ENCODE results near the gene XYLT1. TPM values are rescaled to one million over a fixed set of nuclear protein-coding genes. Genes with fewer than 3 reads are reported as not detected.

The XYLT1 gene
- total and polyA plus RNA-seq, 2 of the 8 experiments (the other 6 are each of a cell fraction or from before 2014, with no cell fraction given): 6.6 to 25.4 TPM

- no peak overlapping the region for H3K9ac ChIP-seq (replicated peaks in 1 of 4; ENCODE audit: extremely low read depth in 1 of 4, low read depth in 3 of 4, low read length in 3 of 4)
- H2BK20ac ChIP-seq (ENCODE audit: low read length): 0 out of 2 replicates have a peak overlapping the region, but pooled peaks have one; percentile 36
- ChIA-PET CTCF (ENCODE audit: partially characterized antibody) (interaction anchor here (0.7 to 1.8 kb wide), 5 partner anchors 22 to 102 kb away, joined by 3 to 7 read pairs (median 4); no protein-coding TSS in a partner anchor), POLR2A (ENCODE audit: partially characterized antibody) (no interaction called here)
- no peak for FAIRE-seq
- no peak for TF ChIP-seq JUND (IDR thresholded peaks at IDR 0.05; ENCODE audit: low read length)
- no peak for TF ChIP-seq RAD21 (IDR thresholded peaks at IDR 0.05 in 1 of 2, conservative IDR thresholded peaks at IDR 0.05 in 1 of 2; ENCODE audit: low read depth in 2 of 2, low read length in 2 of 2)
- TF ChIP-seq BACH1 (IDR thresholded peaks at IDR 0.05; ENCODE audit: low read length): no peak
- no peak for TF ChIP-seq TAF1 (IDR thresholded peaks at IDR 0.05; ENCODE audit: low read depth, low read length)
- TF ChIP-seq JUN (IDR thresholded peaks at IDR 0.05; ENCODE audit: low read depth, low read length): no peak
- TF ChIP-seq ZNF274 (IDR thresholded peaks at IDR 0.05; ENCODE audit: borderline replicate concordance, extremely low read depth, low read length): no peak
- no peak for TF ChIP-seq FOSL1 (IDR thresholded peaks at IDR 0.05; ENCODE audit: insufficient read depth, low read depth, low read length)
- TF ChIP-seq SUZ12 (IDR thresholded peaks at IDR 0.05; ENCODE audit: low read length): no peak
- no peak for TF ChIP-seq KDM4A (IDR thresholded peaks at IDR 0.05; ENCODE audit: low read depth, low read length, severe bottlenecking)
- TF ChIP-seq RBBP5 (IDR thresholded peaks at IDR 0.05; ENCODE audit: borderline replicate concordance, low read depth, low read length): no peak
- TF ChIP-seq SRF (IDR thresholded peaks at IDR 0.05; ENCODE audit: low read depth, low read length): no peak
- H3K4me3 ChIP-seq (ENCODE audit: extremely low read depth in 1 of 4, insufficient read depth in 2 of 4, low read depth in 3 of 4, low read length in 4 of 4): no peak overlapping the region
- no peak overlapping the region for H2BK12ac ChIP-seq (ENCODE audit: low read depth, low read length)
- H2BK5ac ChIP-seq (ENCODE audit: low read depth, low read length): no peak overlapping the region
- H2BK15ac ChIP-seq (ENCODE audit: low read length): no peak overlapping the region
- no peak overlapping the region for H3K23ac ChIP-seq (ENCODE audit: insufficient read length)
- H3K18ac ChIP-seq (ENCODE audit: extremely low read depth, low read length): no peak overlapping the region
- H3K27ac ChIP-seq (ENCODE audit: low read depth, low read length): no peak overlapping the region
- no peak overlapping the region for H2BK120ac ChIP-seq (replicated peaks; ENCODE audit: low read depth, low read length)
- H4K8ac ChIP-seq (ENCODE audit: extremely low read depth, insufficient read depth, low read length): no peak overlapping the region
- DNase-seq (ENCODE audit: low read depth in 1 of 2, low spot score in 2 of 2): no peak
- no peaks in the 10 kb centered on the region for H3K27me3 ChIP-seq (replicated peaks in 1 of 4; ENCODE audit: control insufficient read depth in 3 of 4, extremely low read depth in 1 of 4, insufficient read depth in 3 of 4, low read length in 3 of 4)
- H4K20me1 ChIP-seq (replicated peaks in 1 of 2; ENCODE audit: control insufficient read depth in 1 of 2, insufficient read depth in 2 of 2, low read length in 2 of 2): peaks cover 0 to 2% of the 10 kb centered on the region in 2 experiments
- peaks cover 0 to 4% of the 10 kb centered on the region in 2 experiments; a peak in 1 of 4 replicates for H3K79me2 ChIP-seq (ENCODE audit: control insufficient read depth in 1 of 2, insufficient read depth in 2 of 2, low read length in 2 of 2)
- H3K36me3 ChIP-seq (ENCODE audit: control insufficient read depth in 2 of 4, insufficient read depth in 4 of 4, low read length in 3 of 4): no peaks in the 10 kb centered on the region
- no peak overlapping the region for H2AK5ac ChIP-seq (ENCODE audit: low read depth, low read length)
- H3K4ac ChIP-seq (replicated peaks; ENCODE audit: insufficient read length, low read depth, low read length): no peak overlapping the region
- H4K5ac ChIP-seq (ENCODE audit: insufficient read length, low read depth, low read length): no peak overlapping the region
- no peaks in the 10 kb centered on the region for H3K9me3 ChIP-seq (ENCODE audit: insufficient read depth in 2 of 2, low read depth in 1 of 2, low read length in 1 of 2)
- H3K79me1 ChIP-seq (ENCODE audit: low read depth, low read length): no peaks in the 10 kb centered on the region; the same call in 1 of the 2 replicates
- H3K23me2 ChIP-seq (ENCODE audit: low read depth, low read length): no peaks in the 10 kb centered on the region
- H3K56ac ChIP-seq (replicated peaks; ENCODE audit: insufficient read length, low read depth, low read length): no peak overlapping the region
- no peak overlapping the region for H2AFZ ChIP-seq (ENCODE audit: low read length)
- H3K4me2 ChIP-seq (ENCODE audit: insufficient read depth in 1 of 2, low read depth in 2 of 2, low read length in 2 of 2): no peak overlapping the region
- peaks cover 0 to 24% (median 20%) of the 10 kb centered on the region in 4 experiments; a peak in 6 of 7 replicates for H3K4me1 ChIP-seq (replicated peaks in 1 of 4; ENCODE audit: control insufficient read depth in 3 of 4, insufficient read depth in 4 of 4, low read length in 3 of 4)
- H4K91ac ChIP-seq (replicated peaks; ENCODE audit: insufficient read length, low read length): no peak overlapping the region
- 86% methylated on average over 3 of the region's 3 CpGs; no CpG with 5 or more reads in 1 of the 2 experiments for WGBS, 2 experiments (ENCODE audit: extremely low coverage in 1 of 2, insufficient coverage in 1 of 2, insufficient read length in 1 of 2, insufficient replicate concordance in 2 of 2, low coverage in 1 of 2, low lambda C conversion rate in 2 of 2, missing lambda C conversion rate in 1 of 2)
- H3K14ac ChIP-seq (ENCODE audit: insufficient read length): no peak overlapping the region
Measured at GRCh38 chr16:17365591-17366298, 105.0 kb downstream of the XYLT1 start.

Data from H1 (cell line).